ENCODE data around the gene ZNF444.
A peak's percentile ranks its signal among the peaks of the same experiment; 100 is the strongest.
"Not testable (repeated sequence)": the region's sequence is repeated elsewhere in the genome, so short reads cannot be mapped to it uniquely, and the experiment has no call there.

Gene ZNF444

DNA sequence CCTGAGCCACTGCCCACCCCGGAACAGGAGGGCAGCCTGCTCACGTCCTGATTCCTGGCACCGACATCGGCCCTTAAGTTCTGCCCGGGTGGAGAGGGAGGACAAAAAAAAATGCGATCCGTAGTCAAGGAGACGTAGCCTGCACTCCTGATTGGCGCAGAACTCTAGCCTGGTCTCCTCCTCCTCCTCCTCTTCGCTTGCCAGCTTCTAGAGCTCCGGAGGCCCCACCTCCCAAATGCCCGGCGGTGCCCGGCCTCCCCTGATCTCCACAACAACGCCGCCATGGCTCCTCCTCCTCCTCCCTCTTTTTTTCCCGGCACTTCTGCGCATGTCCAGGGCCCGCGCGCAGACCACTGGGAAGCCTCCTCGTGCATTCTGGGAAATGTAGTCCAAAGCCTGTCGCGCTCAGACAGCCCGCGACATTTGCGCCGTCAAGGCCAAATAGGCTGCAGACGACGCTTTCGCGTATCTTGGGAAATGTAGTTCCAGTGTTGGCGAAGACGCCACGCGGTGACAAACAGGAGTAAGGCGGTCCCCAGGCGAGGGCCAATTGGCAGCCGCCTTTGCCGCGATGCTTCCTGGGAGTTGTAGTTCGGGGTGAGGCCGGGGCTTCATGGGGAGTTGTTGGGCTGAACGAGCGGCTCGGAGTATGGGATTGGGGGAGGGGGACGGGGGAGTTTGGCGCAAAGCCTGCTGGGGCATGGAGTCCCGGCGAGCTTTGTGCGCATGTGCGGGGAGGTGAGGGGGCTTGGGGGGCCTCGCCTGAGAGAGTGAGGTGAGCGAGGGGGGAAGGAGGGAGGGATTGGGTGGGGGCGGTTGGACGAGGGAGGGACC, at the start of gene ZNF444:
Gene ZNF444, plus strand, starts transcription at position 705 of the 834 bp plus-strand sequence. CDS start 5,625 bp downstream, outside the sequence.
- DNase-seq: peak; percentile 100

DNA sequence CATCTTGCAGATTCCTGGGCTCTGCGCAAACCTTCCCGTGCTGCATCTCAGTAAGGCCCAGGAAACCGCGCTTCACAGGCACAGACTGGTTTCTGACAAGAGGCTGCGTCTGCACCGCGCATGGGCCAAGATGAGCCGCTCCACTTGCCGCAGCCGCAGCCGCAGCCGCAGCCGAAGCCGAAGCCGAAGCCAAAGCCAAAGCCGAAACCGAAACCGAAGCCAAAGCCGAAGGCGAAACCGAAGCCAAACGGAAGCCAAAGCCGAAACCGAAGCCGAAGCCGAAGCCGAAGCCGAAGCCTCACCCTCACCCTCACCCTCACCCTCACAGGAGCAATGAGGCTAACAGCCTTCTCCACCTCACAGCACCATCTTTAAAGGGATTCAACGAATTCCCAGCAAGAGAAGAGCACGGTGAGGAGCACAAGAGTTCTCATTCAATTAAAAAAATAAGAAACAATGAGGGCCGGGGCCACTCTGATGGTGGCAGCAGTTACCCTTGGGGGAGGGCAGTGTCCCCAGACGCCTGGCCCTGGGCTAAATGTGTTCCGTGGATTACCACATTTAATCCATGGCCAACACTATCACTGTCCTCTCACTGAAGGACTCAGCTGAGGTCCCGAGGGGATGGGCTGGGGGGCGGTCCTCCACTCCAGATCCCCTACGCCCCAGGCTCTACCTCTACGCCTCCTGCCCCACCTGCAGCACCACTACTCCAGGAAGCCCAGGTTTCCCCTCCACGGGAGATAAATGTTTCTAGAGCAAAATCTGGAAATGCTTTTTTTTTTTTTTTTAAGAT, 49.1 kb upstream of the ZNF444 start:
- DNase-seq: no peak

DNA sequence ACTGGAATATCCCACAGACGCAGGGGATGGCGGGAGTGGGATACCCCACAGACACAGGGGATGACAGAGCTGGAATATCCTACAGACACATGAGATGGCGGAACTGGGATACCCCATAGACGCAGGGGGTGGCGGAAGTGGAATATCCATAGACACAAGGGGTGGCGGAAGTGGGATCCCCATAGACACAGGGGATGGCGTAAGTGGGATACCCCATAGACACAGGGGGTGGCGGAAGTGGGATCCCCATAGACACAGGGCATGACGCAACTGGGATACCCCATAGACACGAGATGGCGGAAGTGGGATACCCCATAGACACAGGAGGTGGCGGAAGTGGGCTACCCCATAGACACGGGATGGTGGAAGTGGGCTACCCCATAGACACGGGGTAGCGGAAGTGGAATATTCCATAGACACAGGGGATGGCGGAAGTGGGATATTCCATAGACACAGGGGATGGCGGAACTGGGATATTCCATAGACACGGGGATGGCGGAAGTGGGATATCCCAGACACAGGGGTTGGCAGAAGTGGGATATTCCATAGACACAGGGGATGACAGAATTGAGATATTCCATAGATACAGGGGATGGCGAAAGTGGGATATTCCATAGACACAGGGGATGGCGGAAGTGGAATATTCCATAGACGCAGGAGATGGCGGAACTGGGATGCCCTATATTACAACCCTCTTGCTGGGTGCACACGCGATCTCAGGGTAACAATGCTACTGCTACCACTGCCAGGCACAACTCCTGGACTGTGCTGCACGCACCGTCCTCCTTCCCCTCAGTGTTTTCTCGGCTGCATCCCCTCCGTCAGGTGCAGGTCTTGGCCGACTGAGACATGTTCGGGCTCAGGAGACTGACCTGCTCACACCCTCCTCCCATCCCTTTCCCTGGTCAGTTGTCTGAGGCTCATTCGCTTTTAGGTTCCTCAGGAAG, 48.1 kb upstream of the ZNF444 start:
- no peak for DNase-seq

GRCh38 chr19:56094449-56094848, 46.6 kb upstream of the ZNF444 start:
- DNase-seq: no peak

DNA sequence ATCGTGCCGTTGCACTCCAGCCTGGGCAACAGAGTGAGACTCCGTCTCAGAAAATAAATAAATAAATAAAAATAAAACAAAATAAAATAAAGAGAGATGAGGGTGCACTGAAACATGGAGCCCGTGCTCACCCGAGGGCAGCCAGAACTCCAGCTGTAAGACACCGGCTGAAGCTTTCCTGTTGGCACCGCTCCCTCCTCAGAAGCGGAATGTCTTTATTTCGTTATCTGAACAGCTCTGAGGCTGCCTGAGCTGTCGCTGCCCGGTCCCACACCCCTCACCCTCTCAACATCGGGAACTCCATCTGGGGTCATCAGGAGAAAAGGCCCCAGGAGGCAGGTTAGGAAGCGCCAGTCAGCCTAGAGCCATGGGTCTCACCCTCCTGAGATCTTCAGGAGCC, 44.4 kb upstream of the ZNF444 start:
- DNase-seq: no peak

- DNase-seq: no peak
Measured at GRCh38 chr19:56097306-56097705, 43.8 kb upstream of the ZNF444 start.

- no peak for DNase-seq
Measured at GRCh38 chr19:56097776-56098175, 43.3 kb upstream of the ZNF444 start.

DNA sequence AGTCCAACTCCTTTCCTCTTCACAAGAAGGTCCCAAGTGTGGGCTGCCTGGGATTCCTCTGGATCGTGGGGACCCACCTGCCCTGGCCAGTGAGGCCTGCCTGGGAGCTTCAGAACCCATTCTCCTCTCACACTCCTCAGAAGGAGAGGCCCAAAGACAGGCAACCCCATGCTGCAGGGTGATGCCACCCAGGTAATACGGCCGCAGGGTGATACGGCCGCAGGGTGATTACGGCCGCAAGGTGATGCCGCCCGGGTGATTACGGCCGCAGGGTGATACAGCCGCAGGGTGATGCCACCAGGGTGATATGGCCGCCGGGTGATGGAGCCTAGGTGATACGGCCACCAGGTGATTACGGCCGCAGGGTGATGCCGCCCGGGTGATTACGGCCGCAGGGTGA, 42.9 kb upstream of the ZNF444 start:
- not testable (repeated sequence) for DNase-seq

- no peak for DNase-seq
Measured at GRCh38 chr19:56098731-56099568, 42.1 kb upstream of the ZNF444 start.

DNA sequence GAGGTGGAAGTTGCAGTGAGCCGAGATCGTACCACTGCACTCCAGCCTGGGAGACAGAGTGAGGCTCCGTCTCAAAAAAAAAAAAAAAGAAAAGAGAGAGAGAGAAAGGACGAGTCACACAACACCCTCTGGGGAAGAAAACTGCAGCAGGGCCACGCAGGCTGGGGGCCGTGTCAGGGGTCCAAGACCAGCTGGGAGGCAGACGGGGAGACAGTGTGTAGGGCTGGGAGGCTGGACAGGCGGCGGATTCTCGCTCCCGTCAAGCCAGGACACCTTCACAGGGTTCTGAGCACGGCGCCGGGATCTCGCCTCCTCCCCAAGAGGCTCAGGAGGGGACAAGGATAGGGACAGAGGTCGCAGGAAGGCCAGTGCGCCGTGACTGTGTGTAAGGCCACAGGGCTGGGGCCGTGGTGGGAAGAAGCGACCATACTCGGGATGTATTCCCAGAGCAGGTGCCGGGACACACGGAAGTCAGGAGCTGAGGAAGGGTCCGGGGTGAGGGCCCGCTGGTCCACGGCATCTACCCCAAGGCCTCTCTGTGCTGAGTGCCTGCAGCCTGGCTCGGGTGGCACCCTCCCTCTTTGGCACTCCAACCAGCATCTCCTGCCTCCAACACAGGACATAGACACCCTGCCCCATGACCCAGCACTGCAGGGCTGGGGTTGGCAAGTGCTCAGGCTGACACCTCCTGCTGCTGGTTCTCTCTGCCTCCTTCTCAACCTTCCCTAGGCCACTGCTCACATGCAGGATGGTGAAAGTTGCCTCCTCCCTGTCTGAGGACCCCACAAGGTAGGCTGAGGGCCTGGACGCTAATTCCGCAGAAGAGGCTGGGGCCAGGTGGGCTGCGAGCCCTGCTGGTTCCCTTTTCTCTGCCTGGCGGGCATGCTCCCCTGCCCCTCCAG, 41.2 kb upstream of the ZNF444 start:
- DNase-seq: no peak

DNA sequence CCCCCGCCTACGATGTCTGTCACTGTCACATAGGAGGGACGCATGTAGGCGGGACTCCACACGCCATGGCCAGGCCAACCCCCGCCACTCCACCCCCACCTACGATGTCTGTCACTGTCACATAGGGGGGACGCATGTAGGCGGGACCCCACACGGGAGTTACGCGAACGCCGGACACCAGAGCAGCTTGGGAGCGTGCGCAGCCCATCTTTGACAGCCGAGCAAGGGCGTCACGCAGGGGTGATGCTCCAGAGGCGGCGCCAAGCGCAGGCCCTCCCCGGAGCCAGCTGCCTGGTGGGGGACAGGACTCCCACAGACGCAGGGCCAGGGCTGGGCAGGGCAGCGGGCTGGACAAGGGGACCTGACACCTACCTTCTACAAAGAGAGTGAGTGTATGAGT, 40.0 kb upstream of the ZNF444 start:
- DNase-seq: no peak

GRCh38 chr19:56101746-56102535, 39.1 kb upstream of the ZNF444 start:
- DNase-seq: no peak

- no peak for DNase-seq
Measured at GRCh38 chr19:56103027-56103614, 38.0 kb upstream of the ZNF444 start.

GRCh38 chr19:56104423-56104822, 36.7 kb upstream of the ZNF444 start:
- no peak for DNase-seq

DNA sequence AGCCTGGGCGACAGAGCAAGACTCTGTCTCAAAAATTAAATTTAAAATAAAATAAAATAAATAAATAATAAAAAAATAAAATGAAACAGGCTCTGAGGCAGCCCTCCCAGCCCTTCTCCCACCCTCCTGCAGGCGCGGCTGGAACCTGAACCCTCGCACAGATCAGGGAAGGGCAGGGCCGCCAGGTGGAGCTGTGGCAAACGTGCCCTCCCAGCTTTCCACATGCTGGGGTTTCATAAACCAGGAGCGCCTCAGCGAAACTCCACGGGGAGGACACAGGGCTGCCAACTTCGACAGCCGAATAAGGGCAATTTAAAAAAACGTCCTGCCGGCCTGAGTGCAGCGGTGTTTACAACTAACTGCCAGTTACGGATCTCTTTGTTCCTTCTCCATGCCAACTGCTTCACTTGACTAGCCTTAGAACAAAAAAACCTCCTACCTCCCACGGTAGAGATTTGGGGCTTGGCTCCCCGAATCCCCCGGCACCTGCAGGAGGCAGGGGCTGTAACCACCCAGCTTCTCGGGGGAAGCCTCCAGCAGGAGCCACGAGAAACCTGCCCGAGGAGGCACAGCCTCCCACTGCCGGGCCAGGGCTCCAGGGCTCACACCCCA, 35.9 kb upstream of the ZNF444 start:
- no peak for DNase-seq

GRCh38 chr19:56105831-56106396, 35.2 kb upstream of the ZNF444 start:
- DNase-seq: not testable (repeated sequence)

DNA sequence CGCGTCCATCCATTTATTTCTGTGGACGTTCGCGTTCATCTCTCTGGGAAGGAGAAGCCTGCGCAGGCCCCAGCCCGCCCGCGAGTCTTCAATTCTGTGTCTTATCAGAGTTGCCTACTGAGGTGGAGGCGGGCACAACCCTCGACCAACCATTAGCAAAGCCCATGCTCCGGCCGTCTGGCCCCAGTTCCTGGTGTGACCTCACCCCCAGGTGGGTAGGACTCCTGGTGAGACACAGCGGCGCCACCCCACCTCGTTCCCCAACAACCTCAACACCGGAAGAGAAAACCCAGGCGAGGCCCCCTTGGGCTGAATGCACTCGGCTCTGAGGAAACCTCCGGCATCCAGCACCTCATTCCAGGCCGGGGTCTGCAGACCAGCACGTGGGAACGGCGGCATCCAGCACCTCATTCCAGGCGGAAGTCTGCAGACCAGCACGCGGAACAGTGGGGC, 34.7 kb upstream of the ZNF444 start:
- DNase-seq: no peak

GRCh38 chr19:56106993-56107392, 34.1 kb upstream of the ZNF444 start:
- DNase-seq: no peak

All from NCI-H524 treated with DMSO at 0.1 percent for 48 hours (cell line).